Colonic mucosa (tissue), 4 donors: Measurements from ENCODE around the gene ENPP7. TPM values are rescaled to one million over a fixed set of nuclear protein-coding genes. Genes with fewer than 3 reads are reported as not detected.

Experiments
- DNase-seq: peaks from one replicate; pipeline ENCODE4 v3.0.0-alpha.2; 2020
- H3K27ac ChIP-seq: fragments of 200-600 bp; one replicate; pipeline ENCODE4 v1.8.0; 2021
- H3K27me3 ChIP-seq: fragments of 200-600 bp; one replicate; pipeline ENCODE4 v1.8.0; 2021
- H3K36me3 ChIP-seq: fragments of 200-600 bp; one replicate; pipeline ENCODE4 v1.8.0; 2021
- H3K4me1 ChIP-seq: fragments of 200-600 bp; one replicate; pipeline ENCODE4 v1.8.0; 2021; ENCODE audit warnings: mild to moderate bottlenecking
- H3K4me3 ChIP-seq: fragments of 200-600 bp; one replicate; pipeline ENCODE4 v1.8.0; 2021
- H3K9ac ChIP-seq, 2 donors: one replicate each; pipeline ENCODE4 v1.7.0; 2013; ENCODE audit warnings: control low read depth in 2 of 2, low read depth in 2 of 2, low read length in 2 of 2
- H3K9me3 ChIP-seq: fragments of 200-600 bp; one replicate; pipeline ENCODE4 v1.8.0; 2021
- intact Hi-C: fragments of 100-400 bp; cut with DNase I; formaldehyde crosslinking; loops from one replicate; pipeline ENCODE4 v1.14.1; 2022
- total RNA-seq, 2 donors: library from RNA; stranded (reverse); fragmentation: NEBNext Ultra II Directional in 1 of 2; extraction: Animal tissue kit (Norgen Biotek cat#: 25700) in 1 of 2; gene quantifications; one replicate each; pipeline ENCODE4 v1.2.1, GENCODE V29; 2021
- TF ChIP-seq, protein P1 (sequence below): fragments of 200-600 bp; IDR thresholded peaks from one replicate; pipeline ENCODE4 v1.8.0; 2022; ENCODE audit warnings: antibody characterized with exemption, mild to moderate bottlenecking
- donor health status: healthy.
- donor health status: DM: no; HTN: no; CAD: no.
- donor health status: DM: no; HTN: no; CAD: no.

ENPP7 gene
- total RNA-seq, 2 donors from 2014 or later, result not detected

DNA sequence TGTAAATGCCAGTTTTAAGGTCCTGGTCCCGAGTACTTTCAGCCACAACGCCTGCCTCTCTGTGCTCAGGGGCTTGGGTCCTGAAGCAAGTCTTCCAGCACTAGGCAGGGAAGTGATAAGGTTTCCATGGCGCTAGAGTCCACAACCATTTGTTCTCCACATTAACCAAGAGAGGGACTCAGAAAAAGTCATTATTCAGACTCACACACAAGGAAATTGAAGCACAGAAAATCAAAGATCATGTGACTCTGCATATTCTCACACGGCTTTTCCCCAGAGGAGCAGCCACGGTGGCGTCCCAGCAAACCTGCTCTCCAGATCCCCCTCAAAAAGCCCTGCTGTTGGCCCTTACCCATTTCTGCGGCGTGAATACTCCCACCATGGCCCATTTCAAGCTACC, 9.7 kb downstream of the ENPP7 start:
- no peak for DNase-seq
- intact Hi-C loops, result loop anchor here (5.0 kb wide), 1 partner anchor 252 kb away; no protein-coding TSS in a partner anchor
- H3K9ac ChIP-seq, result no peak overlapping the region
- H3K27ac ChIP-seq, result no peak overlapping the region
- no peaks in the 10 kb centered on the region for H3K36me3 ChIP-seq
- peaks cover 15% of the 10 kb centered on the region for H3K27me3 ChIP-seq
- H3K4me1 ChIP-seq, result no peaks in the 10 kb centered on the region
- TF ChIP-seq, protein P1, sequence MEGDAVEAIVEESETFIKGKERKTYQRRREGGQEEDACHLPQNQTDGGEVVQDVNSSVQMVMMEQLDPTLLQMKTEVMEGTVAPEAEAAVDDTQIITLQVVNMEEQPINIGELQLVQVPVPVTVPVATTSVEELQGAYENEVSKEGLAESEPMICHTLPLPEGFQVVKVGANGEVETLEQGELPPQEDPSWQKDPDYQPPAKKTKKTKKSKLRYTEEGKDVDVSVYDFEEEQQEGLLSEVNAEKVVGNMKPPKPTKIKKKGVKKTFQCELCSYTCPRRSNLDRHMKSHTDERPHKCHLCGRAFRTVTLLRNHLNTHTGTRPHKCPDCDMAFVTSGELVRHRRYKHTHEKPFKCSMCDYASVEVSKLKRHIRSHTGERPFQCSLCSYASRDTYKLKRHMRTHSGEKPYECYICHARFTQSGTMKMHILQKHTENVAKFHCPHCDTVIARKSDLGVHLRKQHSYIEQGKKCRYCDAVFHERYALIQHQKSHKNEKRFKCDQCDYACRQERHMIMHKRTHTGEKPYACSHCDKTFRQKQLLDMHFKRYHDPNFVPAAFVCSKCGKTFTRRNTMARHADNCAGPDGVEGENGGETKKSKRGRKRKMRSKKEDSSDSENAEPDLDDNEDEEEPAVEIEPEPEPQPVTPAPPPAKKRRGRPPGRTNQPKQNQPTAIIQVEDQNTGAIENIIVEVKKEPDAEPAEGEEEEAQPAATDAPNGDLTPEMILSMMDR, result no peak
- H3K9me3 ChIP-seq, result no peaks in the 10 kb centered on the region
- H3K4me3 ChIP-seq, result no peak overlapping the region

DNA sequence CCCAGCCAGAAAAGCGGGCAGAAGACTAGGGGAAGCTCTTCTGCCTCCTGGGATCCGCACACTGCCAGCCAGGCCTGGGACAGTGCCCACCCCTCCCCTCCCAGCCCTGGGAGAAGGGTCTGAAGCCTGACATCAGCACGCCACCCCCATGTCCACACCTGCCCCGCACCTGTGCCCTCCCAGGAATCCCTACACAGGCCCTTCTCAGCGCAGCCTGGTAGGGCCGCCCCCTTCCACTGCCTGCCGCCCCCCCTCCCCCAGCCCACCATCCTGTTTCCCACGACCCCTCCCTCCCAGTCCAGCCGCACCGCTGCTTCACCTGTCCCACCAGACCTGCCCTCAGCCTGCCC, 10.6 kb downstream of the ENPP7 start:
- H3K36me3 ChIP-seq, result no peaks in the 10 kb centered on the region
- H3K4me3 ChIP-seq, result no peak overlapping the region
- TF ChIP-seq, protein P1, result no peak
- no peak overlapping the region for H3K9ac ChIP-seq
- no peaks in the 10 kb centered on the region for H3K9me3 ChIP-seq
- DNase-seq, result no peak
- intact Hi-C loops, result loop anchor here (5.0 kb wide), 1 partner anchor 251 kb away; no protein-coding TSS in a partner anchor
- no peak overlapping the region for H3K27ac ChIP-seq
- H3K4me1 ChIP-seq, result no peaks in the 10 kb centered on the region
- peaks cover 16% of the 10 kb centered on the region for H3K27me3 ChIP-seq

DNA sequence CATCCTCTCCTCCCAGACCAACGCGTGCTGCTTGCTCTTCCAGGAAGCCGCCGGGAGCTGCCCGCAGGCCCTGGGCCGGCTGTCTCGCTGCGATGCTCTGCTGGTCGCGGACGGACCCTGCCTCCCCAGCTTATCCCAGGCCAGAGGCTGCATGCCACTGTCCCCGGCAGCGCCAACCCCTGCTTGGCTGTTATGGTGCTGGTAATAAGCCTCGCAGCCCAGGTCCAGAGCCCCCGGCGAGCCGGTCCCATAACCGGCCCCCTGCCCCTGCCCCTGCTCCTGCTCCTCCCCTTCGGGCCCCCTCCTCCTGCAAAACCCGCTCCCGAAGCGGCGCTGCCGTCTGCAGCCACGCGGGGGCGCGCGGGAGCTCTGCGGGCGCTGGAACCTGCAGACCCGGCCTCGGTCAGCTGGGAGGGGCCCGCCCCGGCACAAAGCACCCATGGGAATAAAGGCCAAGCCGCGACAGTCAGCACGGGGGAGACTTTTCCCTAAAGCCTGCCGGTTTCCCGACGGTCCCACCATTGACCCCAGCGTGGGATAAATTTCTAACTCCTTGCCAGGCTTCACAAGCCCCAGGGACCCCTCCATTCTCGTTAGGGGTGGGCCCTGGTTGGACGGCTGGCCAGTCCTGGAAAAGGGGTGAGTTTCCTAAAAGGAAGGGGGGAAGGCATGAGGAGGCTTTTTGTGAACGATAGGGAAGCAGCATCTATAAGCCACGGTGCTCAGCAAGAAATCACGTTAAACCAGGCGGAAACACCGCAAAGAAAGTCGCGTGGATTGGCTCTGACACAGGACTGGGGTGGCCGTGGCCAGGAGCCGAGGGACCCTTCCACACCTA, 11.2 kb downstream of the ENPP7 start:
- intact Hi-C loops, result loop anchor here (5.0 kb wide), 1 partner anchor 250 kb away; no protein-coding TSS in a partner anchor
- H3K4me3 ChIP-seq, result no peak overlapping the region
- DNase-seq, result peak; percentile 77
- peak overlapping the region in 1 of 2 donors; percentile 43 for H3K9ac ChIP-seq
- peaks cover 22% of the 10 kb centered on the region for H3K27me3 ChIP-seq
- TF ChIP-seq, protein P1, result peak; percentile 94
- no peaks in the 10 kb centered on the region for H3K9me3 ChIP-seq
- no peaks in the 10 kb centered on the region for H3K36me3 ChIP-seq
- no peaks in the 10 kb centered on the region for H3K4me1 ChIP-seq
- no peak overlapping the region for H3K27ac ChIP-seq

DNA sequence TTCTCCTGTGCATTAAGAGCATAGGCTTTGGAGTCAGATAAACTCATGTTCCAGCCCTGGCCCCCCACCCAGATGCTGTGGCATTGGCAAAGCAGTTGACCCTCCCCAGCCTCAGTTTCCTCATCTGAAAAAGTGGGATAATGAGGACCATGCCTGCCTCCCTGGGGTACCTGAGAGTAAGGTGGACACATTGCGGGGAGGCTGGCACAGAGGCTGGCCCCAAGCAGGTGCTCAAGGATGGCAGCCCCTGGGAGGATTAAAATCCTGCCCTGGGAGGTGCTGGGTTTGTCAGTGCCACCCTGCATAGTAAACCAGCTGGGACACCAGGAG, 11.8 kb downstream of the ENPP7 start:
- Histone ChIP-seq H3K36me3 (no peaks in the 10 kb centered on the region), H3K4me1 (no peaks in the 10 kb centered on the region), H3K9ac (no peak overlapping the region), H3K27me3 (peaks cover 27% of the 10 kb centered on the region), H3K4me3 (no peak overlapping the region), H3K9me3 (no peaks in the 10 kb centered on the region), H3K27ac (no peak overlapping the region)
- intact Hi-C loops, result loop anchor here (5.0 kb wide), 1 partner anchor 250 kb away; no protein-coding TSS in a partner anchor
- TF ChIP-seq, protein P1, result no peak
- DNase-seq, result no peak

DNA sequence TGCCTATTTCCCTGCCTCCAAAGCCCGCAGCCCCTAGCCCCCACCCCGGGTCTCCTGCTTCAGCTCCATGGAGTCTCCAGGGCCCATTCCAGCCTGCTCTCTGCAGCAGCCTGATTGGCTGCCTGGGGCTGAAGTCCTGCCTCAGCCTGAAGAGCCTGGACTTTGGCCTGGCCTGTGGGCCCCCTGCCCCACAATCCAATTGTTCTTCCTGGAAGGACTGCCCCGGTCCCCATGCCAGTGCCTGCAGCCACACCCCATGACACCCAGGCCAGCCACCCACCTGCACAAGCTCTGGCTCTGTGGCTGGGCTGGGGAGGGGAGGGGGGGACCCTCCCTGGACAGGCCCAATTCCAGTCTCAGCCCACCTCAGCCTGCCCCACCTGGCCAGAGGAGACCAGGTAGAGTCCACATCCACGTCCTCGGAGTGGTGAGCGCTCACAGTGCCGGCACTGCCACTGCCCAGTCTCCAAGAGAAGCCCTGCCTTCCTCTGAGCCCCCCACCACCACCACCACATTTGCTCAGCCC, 12.3 kb downstream of the ENPP7 start:
- Histone ChIP-seq H3K4me1 (no peaks in the 10 kb centered on the region), H3K9me3 (no peaks in the 10 kb centered on the region), H3K27ac (no peak overlapping the region), H3K36me3 (no peaks in the 10 kb centered on the region), H3K4me3 (no peak overlapping the region), H3K27me3 (peaks cover 32% of the 10 kb centered on the region), H3K9ac (no peak overlapping the region)
- intact Hi-C loops, result loop anchor here (5.0 kb wide), 1 partner anchor 249 kb away; no protein-coding TSS in a partner anchor
- TF ChIP-seq, protein P1, result no peak
- DNase-seq, result no peak
